DOHH2 (cell line): Measurements from ENCODE around the gene CHP1.
"Not testable (repeated sequence)": the region's sequence is repeated elsewhere in the genome, so short reads cannot be mapped to it uniquely, and the experiment has no call there.

Experiments used
- H3F3A ChIP-seq: fragments of 200-600 bp; sonication (generic), shearing (Covaris generic); 2 replicates; pipeline ENCODE4 v1.6.0; 2016; ENCODE audit warnings: antibody characterized with exemption, mild to moderate bottlenecking; ENCODE audit not compliant: control insufficient read depth, insufficient read depth
- H3K27ac ChIP-seq: fragments of 200-600 bp; sonication (generic); 2 replicates; pipeline ENCODE4 v1.5.1; 2014; ENCODE audit warnings: low read depth, mild to moderate bottlenecking, low read length, moderate library complexity
- H3K27me3 ChIP-seq: fragments of 200-600 bp; sonication (generic); 2 replicates; pipeline ENCODE4 v1.6.1; 2014; ENCODE audit warnings: mild to moderate bottlenecking, low read length, mixed read lengths; ENCODE audit not compliant: control insufficient read depth
- H3K36me3 ChIP-seq: fragments of 200-600 bp; sonication (generic); 2 replicates; pipeline ENCODE4 v1.6.1; 2014; ENCODE audit warnings: mild to moderate bottlenecking, low read length, moderate library complexity, mixed read lengths; ENCODE audit not compliant: control insufficient read depth
- H3K4me1 ChIP-seq: fragments of 200-600 bp; sonication (generic); 2 replicates; pipeline ENCODE4 v1.6.1; 2014; ENCODE audit warnings: mild to moderate bottlenecking, low read length, mixed read lengths; ENCODE audit not compliant: control insufficient read depth
- H3K4me2 ChIP-seq: fragments of 200-600 bp; sonication (generic); 2 replicates; pipeline ENCODE4 v1.6.0; 2014; ENCODE audit warnings: mild to moderate bottlenecking, low read length, moderate library complexity
- H3K4me3 ChIP-seq: fragments of 200-600 bp; sonication (generic); 2 replicates; pipeline ENCODE4 v1.5.1; 2014; ENCODE audit warnings: mild to moderate bottlenecking, low read length, mixed read lengths
- H3K79me2 ChIP-seq: fragments of 200-600 bp; sonication (generic); 2 replicates; pipeline ENCODE4 v1.6.1; 2014; ENCODE audit warnings: mild to moderate bottlenecking, low read length, mixed read lengths; ENCODE audit not compliant: control insufficient read depth
- H3K9me2 ChIP-seq: fragments of 200-600 bp; sonication (generic); replicated peaks from 2 replicates; pipeline ENCODE4 v1.6.1; 2014; ENCODE audit warnings: mild to moderate bottlenecking, low read length, mixed read lengths; ENCODE audit not compliant: control insufficient read depth
- H3K9me3 ChIP-seq: fragments of 200-600 bp; sonication (generic); 2 replicates; pipeline ENCODE4 v1.6.1; 2014; ENCODE audit warnings: antibody characterized with exemption, low read length, mixed read lengths; ENCODE audit not compliant: control insufficient read depth, insufficient read depth
- H4K20me1 ChIP-seq: fragments of 200-600 bp; sonication (generic); 2 replicates; pipeline ENCODE4 v1.6.0; 2014; ENCODE audit warnings: low read depth, mild to moderate bottlenecking, antibody characterized with exemption, low read length, moderate library complexity; ENCODE audit not compliant: control insufficient read depth, insufficient read depth
- EZH2phosphoT487 ChIP-seq: fragments of 200-600 bp; sonication (generic); IDR thresholded peaks from 2 replicates; pipeline ENCODE4 v1.6.1; 2017; ENCODE audit warnings: borderline replicate concordance, mild to moderate bottlenecking, antibody characterized with exemption, low read length, moderate library complexity, mixed read lengths
- TF ChIP-seq, protein P1 (sequence below): fragments of 200-600 bp; sonication (generic); IDR thresholded peaks from one replicate; pipeline ENCODE4 v1.5.1; 2014; ENCODE audit warnings: antibody characterized with exemption, mild to moderate bottlenecking, low read depth, low read length; ENCODE audit not compliant: poor library complexity, severe bottlenecking

CHP1 gene

DNA sequence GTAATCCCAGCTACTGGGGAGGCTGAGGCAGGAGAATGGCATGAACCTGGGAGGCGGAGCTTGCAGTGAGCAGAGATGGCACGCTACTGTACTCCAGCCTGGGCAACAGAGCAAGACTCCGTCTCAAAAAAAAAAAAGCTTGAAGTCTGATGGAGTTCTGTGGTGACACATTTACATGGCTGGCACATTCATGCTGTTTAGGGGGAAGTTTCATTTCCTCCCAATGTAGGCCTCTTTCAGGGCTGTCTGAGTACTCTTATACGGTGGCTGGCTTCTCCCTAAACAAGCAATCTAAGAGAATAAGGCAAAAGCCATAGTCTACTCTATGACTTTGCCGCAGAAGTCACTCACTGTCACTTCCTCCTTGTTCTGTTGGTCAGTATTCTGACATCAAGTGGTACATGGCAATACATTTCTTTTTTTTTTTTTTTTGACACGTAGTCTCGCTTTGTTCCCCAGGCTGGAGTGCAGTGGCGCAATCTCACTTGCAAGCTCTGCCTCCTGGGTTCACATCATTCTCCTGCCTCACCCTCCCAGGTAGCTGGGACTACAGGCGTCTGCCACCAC, 60.1 kb downstream of the CHP1 start:
- H3K27ac ChIP-seq, result peak overlapping the region; percentile 43
- H3K79me2 ChIP-seq, result peaks cover 82% of the 10 kb centered on the region
- H3K9me3 ChIP-seq, result no peaks in the 10 kb centered on the region
- TF ChIP-seq, protein P1, sequence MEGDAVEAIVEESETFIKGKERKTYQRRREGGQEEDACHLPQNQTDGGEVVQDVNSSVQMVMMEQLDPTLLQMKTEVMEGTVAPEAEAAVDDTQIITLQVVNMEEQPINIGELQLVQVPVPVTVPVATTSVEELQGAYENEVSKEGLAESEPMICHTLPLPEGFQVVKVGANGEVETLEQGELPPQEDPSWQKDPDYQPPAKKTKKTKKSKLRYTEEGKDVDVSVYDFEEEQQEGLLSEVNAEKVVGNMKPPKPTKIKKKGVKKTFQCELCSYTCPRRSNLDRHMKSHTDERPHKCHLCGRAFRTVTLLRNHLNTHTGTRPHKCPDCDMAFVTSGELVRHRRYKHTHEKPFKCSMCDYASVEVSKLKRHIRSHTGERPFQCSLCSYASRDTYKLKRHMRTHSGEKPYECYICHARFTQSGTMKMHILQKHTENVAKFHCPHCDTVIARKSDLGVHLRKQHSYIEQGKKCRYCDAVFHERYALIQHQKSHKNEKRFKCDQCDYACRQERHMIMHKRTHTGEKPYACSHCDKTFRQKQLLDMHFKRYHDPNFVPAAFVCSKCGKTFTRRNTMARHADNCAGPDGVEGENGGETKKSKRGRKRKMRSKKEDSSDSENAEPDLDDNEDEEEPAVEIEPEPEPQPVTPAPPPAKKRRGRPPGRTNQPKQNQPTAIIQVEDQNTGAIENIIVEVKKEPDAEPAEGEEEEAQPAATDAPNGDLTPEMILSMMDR, result no peak
- TF ChIP-seq EZH2phosphoT487, result no peak
- peak overlapping the region; percentile 39 for H3K4me2 ChIP-seq
- peaks cover 85% of the 10 kb centered on the region for H3K36me3 ChIP-seq
- no peaks in the 10 kb centered on the region for H3K9me2 ChIP-seq
- peaks cover 9% of the 10 kb centered on the region for H3F3A ChIP-seq
- peak overlapping the region; percentile 15; the same call in 1 of the 2 replicates for H3K4me3 ChIP-seq
- no peaks in the 10 kb centered on the region for H3K27me3 ChIP-seq
- no peaks in the 10 kb centered on the region for H4K20me1 ChIP-seq
- peaks cover 53% of the 10 kb centered on the region for H3K4me1 ChIP-seq

DNA sequence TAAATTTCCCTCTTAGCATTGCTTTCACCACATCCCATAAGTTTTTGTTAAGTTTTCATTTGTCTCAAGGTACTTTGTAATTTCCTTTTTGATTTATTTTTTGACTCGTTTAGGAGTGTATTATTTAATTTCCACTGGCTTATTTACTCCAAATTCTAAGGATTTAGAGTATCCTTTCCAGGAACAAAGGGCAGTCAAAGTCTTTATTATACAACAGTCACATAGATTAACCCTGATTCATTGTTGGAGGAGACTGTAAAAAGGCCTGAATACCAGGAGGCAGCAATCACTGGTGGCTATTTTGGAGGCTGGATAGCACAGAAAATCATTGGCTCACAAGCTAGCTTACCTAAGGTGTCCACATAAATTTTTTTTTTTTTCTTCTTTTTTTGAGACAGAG, 61.5 kb downstream of the CHP1 start:
- Histone ChIP-seq H3K27ac (no peak overlapping the region), H3K4me2 (no peak overlapping the region), H3K9me3 (no peaks in the 10 kb centered on the region), H3K79me2 (peaks cover 74% of the 10 kb centered on the region), H3K4me3 (no peak overlapping the region), H4K20me1 (no peaks in the 10 kb centered on the region), H3K36me3 (peaks cover 83% of the 10 kb centered on the region), H3K27me3 (no peaks in the 10 kb centered on the region), H3K9me2 (no peaks in the 10 kb centered on the region), H3F3A (peaks cover 7% of the 10 kb centered on the region), H3K4me1 (peaks cover 40% of the 10 kb centered on the region)
- TF ChIP-seq EZH2phosphoT487, result no peak
- TF ChIP-seq, protein P1, result no peak

DNA sequence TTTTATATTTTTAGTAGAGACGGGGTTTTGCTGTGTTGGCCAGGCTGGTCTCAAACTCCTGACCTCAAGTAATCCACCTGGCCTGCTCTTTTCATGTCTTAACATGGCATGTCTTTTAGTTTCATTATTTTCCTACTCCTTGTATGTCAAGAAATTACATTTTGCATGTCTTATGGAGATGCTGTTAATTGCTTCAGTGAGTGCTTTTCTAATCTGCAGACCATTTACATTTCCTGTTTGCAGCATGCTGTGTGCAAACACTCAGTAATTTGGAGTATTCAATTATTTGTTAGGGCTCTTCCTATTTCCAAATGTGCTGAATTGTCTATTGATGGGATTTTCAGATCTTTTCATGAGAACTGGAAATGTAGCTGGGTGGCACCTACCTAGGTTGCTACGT, 70.1 kb downstream of the CHP1 start:
- not testable (repeated sequence) for H3K4me2 ChIP-seq

DNA sequence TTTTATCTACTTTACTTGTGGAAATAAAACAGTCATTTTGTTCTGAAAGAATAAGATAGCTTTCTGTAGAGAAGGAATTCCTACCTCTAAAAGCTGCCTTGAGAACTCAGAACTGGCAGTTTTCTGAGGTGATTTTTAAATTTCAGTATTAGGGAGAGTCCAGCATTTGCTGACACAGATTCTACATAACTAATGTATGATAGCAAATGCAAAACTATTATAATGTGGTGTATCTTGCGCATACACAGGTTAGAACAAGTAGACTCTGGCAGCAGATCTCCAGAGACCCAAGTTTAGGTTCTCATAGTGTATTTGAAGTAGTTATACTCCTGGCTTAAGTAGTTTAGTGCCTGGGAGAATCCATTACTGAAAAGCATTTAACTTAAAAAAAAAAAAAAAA, 70.5 kb downstream of the CHP1 start:
- no peak overlapping the region for H3K27ac ChIP-seq
- no peak overlapping the region for H3K4me3 ChIP-seq
- H3K9me3 ChIP-seq, result no peaks in the 10 kb centered on the region
- H3K27me3 ChIP-seq, result no peaks in the 10 kb centered on the region
- TF ChIP-seq, protein P1, result no peak
- TF ChIP-seq EZH2phosphoT487, result no peak
- no peaks in the 10 kb centered on the region for H4K20me1 ChIP-seq
- no peak overlapping the region for H3K4me2 ChIP-seq
- no peaks in the 10 kb centered on the region for H3K9me2 ChIP-seq
- peaks cover 37% of the 10 kb centered on the region for H3F3A ChIP-seq
- peaks cover 11% of the 10 kb centered on the region for H3K79me2 ChIP-seq
- peaks cover 73% of the 10 kb centered on the region for H3K36me3 ChIP-seq
- H3K4me1 ChIP-seq, result peaks cover 25% of the 10 kb centered on the region

More for the DNA sequence above, 70.1 kb downstream of the CHP1 start:
- not testable (repeated sequence) for H3K4me3 ChIP-seq, H3K27me3 ChIP-seq, H4K20me1 ChIP-seq, H3K9me3 ChIP-seq, H3K27ac ChIP-seq, H3K9me2 ChIP-seq
- Histone ChIP-seq H3K4me1 (peaks cover 25% of the 10 kb centered on the region), H3F3A (peaks cover 33% of the 10 kb centered on the region), H3K36me3 (peaks cover 73% of the 10 kb centered on the region), H3K79me2 (peaks cover 13% of the 10 kb centered on the region)
